Suppressor macrophage treated with lipopolysaccharide for 4 hours (primary cell): Measurements from ENCODE around the gene TXNL1.

Experiments
- DNase-seq: peaks from one replicate; pipeline ENCODE4 v3.0.0-alpha.2; 2020

Gene TXNL1

DNA sequence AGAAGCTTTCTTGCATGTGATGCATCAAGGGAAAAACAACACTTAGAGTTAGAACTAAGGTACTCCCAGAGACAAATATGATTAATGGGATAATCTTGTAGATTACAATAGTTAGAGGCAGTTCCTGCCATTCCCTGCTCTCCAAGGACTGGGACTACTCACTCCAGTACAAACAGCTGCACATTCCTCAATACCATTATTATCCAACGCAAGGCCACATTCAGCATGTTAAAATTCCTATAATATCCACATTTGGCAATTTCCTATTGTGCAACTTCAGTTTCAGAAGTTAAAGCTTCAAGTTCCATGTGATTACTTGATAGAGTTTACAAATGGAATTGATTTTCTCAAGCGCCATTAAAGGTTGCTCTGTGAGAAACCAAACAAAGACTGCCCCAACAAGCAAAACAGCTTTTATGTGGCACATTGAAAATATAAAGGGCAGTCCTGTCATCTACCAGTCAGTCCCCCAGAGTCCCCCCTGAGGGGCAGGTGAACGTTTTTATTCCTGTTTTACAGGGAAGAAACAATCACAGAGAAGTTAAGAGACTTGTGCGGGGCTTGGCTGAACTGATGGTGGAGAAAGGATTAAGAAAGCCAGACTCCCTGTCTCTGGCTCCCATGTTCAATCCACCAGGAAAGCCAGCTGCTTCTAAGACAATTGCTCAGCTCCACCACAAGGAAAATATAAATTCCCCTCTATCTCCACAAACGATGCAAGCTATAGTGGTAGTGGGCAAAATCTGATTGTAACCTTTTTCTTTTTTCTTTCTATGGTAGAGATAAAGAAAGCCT is 72.6 kb downstream of the TXNL1 start:
- DNase-seq: peak; percentile 54

DNA sequence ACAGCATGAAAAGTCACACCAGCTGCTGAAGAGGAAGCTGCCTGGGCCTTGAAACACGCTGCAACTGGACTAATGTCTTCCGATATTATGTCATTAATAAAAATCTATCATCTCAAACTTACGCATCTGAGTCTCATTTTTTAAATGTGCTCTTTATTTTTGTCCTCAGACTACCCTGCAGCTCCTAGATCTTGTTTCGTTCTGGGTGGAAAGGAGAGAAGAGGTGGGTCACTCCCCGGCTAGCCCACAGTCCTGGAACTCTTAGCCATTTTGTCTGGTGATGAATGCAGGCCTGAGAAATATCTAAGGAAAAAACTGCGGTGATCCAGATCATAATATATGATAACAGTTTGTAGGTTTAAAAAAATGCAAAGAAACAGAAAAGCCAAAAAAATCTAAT is 73.3 kb downstream of the TXNL1 start:
- no peak for DNase-seq

DNA sequence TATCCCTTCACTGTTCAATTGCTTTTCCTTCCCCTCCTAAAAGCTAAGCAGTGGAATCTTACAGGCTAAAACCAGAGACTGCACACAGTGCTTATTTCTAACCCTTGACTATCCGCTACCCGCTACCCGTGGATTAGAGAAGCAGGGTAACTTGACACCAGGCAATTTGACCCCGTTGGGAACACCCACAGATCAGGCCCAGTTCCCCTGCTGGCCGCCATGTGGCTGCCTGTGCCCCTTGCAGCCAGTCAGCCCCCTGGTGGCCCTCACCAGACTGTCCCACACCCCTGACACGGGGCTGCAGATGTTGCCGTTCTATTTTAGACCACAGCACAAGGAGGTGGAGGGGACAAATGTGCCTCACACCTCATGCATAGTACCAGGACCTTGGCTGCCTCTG is 74.8 kb downstream of the TXNL1 start:
- DNase-seq: no peak

GRCh38 chr18:56562479-56562878 is 75.9 kb downstream of the TXNL1 start:
- no peak for DNase-seq

DNA sequence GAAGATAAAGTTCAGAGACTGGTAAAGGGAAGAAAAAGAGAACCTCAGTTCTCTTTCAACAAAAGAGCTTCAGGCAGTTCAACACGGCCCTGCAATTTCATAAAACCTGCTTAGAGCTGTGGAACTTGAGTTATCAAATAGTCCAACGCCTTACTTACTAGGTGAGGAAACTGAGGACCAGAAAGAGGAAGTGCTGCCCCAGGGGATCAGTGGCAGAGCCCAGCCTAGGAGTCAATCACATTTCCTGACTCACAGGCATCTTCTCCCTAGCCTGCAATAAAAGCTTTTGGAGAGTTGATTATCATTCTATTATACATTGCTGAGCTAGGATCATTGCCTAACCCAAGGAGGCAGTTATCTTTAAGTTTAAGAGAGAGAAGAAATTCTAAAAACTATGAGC is 77.4 kb downstream of the TXNL1 start:
- DNase-seq: no peak

GRCh38 chr18:56559044-56559443 is 79.3 kb downstream of the TXNL1 start:
- no peak for DNase-seq

GRCh38 chr18:56556907-56557306 is 81.5 kb downstream of the TXNL1 start:
- DNase-seq: no peak

DNA sequence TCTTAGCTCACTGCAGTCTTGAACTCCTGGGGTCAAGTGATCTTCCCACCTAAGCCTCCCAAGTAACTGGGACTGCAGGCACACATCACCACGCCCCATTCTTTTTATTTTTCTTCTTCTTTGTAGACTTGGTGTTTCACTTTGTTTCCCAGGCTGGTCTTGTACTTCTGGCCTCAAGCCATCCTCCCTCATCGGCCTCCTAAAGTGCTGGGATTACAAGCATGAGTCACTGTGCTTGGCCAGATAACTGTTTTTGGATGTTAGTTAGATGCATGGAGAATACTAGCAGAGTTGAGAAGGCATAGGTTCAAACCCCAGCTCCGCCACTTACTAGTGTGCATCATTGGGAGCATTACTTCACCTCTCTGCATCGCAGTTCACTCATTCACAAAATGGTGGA is 88.3 kb downstream of the TXNL1 start:
- DNase-seq: no peak
